Large intestine (tissue), 3 donors: ENCODE data around the gene KIF26B. TPM values are rescaled to one million over a fixed set of nuclear protein-coding genes. Genes with fewer than 3 reads are reported as not detected.

Experiments used
- DNase-seq, 2 donors: peaks; one replicate each; pipeline versions ENCODE4 v3.0.0 to v3.0.0-alpha.2; 2013
- H3K27ac ChIP-seq: one replicate; pipeline ENCODE4 v1.5.1; 2013; ENCODE audit warnings: low read length
- H3K27me3 ChIP-seq: 2 replicates; pipeline ENCODE4 v1.6.1; 2013; ENCODE audit warnings: low read length; ENCODE audit not compliant: control insufficient read depth, insufficient read depth
- H3K36me3 ChIP-seq: 2 replicates; pipeline ENCODE4 v1.6.1; 2013; ENCODE audit warnings: low read length; ENCODE audit not compliant: control insufficient read depth, insufficient read depth
- H3K4me1 ChIP-seq: one replicate; pipeline ENCODE4 v1.6.1; 2013; ENCODE audit warnings: low read length; ENCODE audit not compliant: control insufficient read depth, insufficient read depth
- H3K4me3 ChIP-seq: one replicate; pipeline ENCODE4 v1.5.1; 2013; ENCODE audit warnings: low read length
- H3K9me3 ChIP-seq: one replicate; pipeline ENCODE4 v1.6.1; 2013; ENCODE audit warnings: mild to moderate bottlenecking, low read depth, low read length, moderate library complexity; ENCODE audit not compliant: control insufficient read depth
- WGBS: methylation state at CpG from one replicate; pipeline ENCODE4 v1.1.5; 2013; ENCODE audit warnings: low lambda C conversion rate; ENCODE audit not compliant: insufficient coverage; 5-methylcytosine and 5-hydroxymethylcytosine counted together
- polyA plus RNA-seq: library from polyadenylated mRNA; unstranded; fragments of 120-200 nt; gene quantifications from one replicate; pipeline ENCODE4 v1.2.1, GENCODE V29; 2013

KIF26B gene
- polyA plus RNA-seq, 1 donor = 3.9 TPM

DNA sequence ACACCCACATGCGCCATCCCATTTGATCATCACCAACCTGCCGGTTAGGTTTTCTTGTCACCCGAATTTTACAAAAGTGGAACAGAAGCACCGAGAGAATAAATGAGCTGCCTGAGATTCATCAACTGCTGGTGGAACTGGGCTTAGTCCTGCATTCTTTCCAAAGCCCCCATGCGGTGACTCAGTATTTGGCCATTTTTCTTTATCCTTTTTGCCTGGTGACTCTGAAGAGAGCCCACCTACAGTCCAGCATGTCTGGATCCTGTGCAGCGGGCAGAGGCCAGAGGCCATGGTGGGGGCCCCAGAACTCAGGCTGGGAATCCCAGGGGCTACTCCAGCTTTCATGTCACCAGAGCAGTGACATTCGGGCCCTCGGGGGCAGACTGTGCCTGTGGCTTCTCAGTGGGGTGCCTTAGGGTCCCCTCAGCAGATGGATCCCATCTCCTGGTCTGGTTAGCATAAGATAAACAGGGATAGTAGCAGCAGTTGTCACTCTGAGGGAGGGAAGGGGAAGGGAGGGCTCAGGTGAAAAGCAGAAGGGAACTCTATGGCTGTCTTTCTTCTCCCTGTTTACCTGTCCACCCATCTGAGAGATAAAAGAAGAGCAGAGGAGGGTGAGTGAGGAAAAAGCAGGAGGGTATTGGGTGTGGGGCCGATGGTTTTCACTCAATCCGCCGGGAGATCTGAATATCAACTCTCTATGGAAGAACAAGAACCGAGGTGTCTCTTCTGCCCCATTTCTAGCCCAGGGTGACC, 63.2 kb downstream of the KIF26B start:
- WGBS = 100% methylated on average over 1 of the region's 12 CpGs
- Histone ChIP-seq H3K27me3 (no peaks in the 10 kb centered on the region), H3K4me1 (no peaks in the 10 kb centered on the region), H3K27ac (no peak overlapping the region), H3K9me3 (no peaks in the 10 kb centered on the region), H3K4me3 (no peak overlapping the region), H3K36me3 (no peaks in the 10 kb centered on the region)
- DNase-seq = no peak

DNA sequence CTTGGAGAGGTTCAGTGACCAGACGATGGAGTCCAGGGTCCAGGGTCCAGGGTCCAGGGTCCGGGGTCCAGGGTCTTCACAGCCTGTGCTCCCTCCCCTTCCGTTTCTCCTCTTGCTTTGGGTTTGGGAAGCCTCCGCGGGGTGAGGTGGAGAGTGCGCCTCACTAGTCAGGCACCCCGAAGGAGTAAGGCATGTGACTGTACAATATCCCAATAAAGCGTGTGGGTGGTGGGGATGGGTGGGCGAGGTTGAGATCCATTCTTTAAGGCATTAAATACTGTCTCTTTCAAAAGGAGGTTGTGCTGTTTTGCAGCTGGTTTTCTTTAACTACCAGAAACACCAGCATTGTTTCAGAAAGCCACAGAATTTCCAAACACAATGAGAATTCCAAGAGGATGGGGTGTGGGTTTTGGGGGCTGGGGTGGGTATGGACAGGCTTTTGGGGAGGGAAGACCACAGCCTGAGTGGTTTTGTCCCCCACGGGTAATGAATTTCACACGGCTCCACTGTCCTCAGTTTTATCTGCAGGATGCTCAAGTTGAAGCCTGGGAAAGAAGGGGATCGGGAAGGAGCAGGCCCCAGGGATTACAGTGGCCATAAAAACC, 65.7 kb downstream of the KIF26B start:
- H3K27me3 ChIP-seq = no peaks in the 10 kb centered on the region
- no peaks in the 10 kb centered on the region for H3K9me3 ChIP-seq
- no peak for DNase-seq
- H3K4me3 ChIP-seq = no peak overlapping the region
- WGBS = 40% methylated on average over 1 of the region's 12 CpGs
- H3K27ac ChIP-seq = no peak overlapping the region
- H3K36me3 ChIP-seq = no peaks in the 10 kb centered on the region
- H3K4me1 ChIP-seq = no peaks in the 10 kb centered on the region

DNA sequence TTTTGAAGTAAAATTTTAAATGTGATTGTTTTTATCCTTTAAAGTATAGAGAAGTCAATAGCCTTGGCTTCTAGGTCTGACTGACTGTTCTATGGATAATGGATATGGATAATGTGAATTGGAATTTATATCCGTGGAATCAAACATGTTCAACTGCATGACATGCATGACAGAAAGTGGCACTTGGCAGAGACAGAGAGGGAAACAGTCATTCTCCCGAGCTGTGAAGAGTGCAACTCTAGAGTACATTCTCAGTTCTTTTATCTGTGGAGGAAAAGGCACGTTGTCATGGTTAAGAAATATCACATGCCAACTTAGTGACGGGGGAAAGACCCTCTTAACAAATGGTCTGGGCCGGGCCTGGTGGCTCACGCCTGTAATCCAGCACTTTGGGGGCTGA, 67.0 kb downstream of the KIF26B start:
- 100% methylated on average over 2 of the region's 6 CpGs for WGBS

DNA sequence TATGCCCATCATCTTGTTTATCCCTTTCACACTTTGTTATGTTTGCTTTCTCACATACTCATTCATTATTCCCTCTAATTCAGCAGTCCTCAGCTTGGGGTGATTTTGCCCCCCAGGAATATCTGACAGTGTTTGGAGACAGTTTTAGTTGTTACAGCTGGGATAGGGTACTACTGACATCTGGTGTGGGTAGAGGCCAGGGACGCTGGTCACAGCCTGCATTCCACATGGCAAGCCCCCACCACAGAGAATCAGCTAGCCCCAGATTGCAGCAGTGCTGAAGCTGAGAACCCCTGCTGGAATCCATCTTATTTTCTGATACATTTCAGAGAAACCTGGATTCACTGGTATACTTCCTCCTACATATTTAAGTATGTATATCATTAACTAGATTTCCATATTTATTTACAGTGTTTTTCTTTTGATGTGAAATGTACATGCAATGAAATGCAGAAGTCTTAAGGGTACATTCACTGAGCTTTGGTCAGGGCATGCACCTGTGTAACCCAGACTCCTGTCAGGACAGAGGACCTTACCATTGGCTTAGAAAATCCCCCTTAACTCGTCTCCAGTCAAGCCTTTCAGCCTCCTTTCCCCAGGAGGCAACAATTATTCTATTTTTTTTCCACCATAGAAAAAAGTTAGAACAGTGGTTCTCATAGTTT, 68.3 kb downstream of the KIF26B start:
- no peaks in the 10 kb centered on the region for H3K27me3 ChIP-seq
- H3K36me3 ChIP-seq = no peaks in the 10 kb centered on the region
- no peak overlapping the region for H3K4me3 ChIP-seq
- H3K4me1 ChIP-seq = no peaks in the 10 kb centered on the region
- H3K27ac ChIP-seq = no peak overlapping the region
- no peak for DNase-seq
- WGBS = no CpG with 5 or more reads among the region's 2 CpGs
- no peaks in the 10 kb centered on the region for H3K9me3 ChIP-seq

More for the DNA sequence above, 67.0 kb downstream of the KIF26B start:
- Histone ChIP-seq H3K27me3 (no peaks in the 10 kb centered on the region), H3K9me3 (no peaks in the 10 kb centered on the region), H3K27ac (no peak overlapping the region), H3K4me1 (no peaks in the 10 kb centered on the region), H3K36me3 (no peaks in the 10 kb centered on the region), H3K4me3 (no peak overlapping the region)
- DNase-seq = no peak

DNA sequence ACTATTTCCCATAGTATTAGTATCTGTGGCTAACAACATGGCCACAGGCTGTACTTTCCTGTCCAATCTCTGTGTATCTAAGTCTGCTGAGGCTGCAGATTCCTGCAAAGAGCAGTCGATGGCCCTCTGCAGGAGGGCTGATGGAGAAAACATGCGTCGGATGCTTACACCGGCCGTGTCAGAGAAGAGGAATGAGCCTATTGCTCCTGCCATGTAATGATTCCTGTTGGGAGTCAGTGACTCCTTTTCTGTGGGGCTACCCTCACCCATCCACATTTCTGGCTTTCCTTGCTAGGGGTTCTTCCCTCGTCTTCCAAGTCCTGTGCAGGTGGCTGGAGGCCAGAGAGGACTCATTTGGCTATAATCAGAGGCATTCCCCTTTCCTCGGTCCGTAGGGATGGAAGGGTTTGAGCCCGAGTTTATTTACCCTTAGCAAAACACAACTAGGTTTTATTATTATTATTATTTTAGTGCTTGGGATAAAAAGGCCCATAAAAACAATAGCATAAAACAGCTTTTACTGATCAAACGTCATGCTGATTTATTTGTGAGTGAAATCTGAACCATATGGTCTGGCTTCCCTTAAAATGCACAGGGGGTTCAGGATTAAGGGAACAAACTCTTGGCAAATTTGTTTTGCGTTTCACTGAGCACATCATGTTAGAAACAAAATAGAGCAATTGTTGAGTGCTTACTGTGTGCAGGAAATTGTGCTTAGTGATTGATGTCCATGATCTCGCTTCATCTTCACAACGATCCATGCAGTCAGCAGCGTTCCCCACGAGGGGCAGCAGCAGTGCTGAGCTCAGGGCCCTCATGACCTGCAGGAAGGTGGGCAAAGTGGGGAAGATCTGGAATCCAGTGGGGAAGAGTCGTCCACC, 70.8 kb downstream of the KIF26B start:
- DNase-seq = no peak
- Histone ChIP-seq H3K4me3 (no peak overlapping the region), H3K27ac (no peak overlapping the region), H3K27me3 (no peaks in the 10 kb centered on the region), H3K4me1 (no peaks in the 10 kb centered on the region), H3K36me3 (no peaks in the 10 kb centered on the region), H3K9me3 (no peaks in the 10 kb centered on the region)
- WGBS = 67% methylated on average over 3 of the region's 16 CpGs

DNA sequence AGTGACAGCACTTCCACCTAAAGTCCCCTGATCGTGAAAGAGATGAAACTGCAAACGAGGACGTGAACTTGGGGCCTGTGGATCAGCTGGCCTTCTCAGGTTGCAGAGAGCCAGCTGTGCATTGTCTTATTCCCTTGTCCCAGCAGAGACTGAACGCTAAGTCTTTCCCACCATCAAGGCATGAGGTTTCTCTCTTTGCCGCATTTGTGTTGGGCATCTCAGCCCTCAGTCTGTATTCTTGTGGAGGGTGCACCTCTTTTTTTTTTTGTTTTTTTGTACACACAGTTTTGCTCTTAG, 71.4 kb downstream of the KIF26B start:
- Histone ChIP-seq H3K27me3 (no peaks in the 10 kb centered on the region), H3K9me3 (no peaks in the 10 kb centered on the region), H3K4me3 (no peak overlapping the region), H3K36me3 (no peaks in the 10 kb centered on the region), H3K27ac (no peak overlapping the region), H3K4me1 (no peaks in the 10 kb centered on the region)
- WGBS = no CpG with 5 or more reads among the region's 5 CpGs
- DNase-seq = no peak

DNA sequence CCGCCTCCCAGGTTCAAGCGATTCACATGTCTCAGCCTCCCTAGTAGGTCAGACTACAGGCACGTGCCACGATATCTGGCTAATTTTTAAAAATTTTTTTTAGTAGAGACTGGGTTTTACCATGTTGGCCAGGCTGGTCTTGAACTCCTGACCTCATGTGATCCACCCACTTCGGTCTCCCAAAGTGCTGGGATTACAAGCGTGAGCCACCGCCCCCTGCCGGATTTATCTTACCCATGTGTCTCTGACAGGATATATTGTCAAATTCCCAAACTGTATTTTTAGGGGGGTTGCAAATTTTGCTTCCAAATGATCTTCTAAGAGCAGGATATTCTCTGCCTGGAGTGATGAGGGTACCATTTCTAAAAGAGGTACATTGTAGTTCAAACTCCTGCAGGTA, 74.3 kb downstream of the KIF26B start:
- Histone ChIP-seq H3K27me3 (no peaks in the 10 kb centered on the region), H3K36me3 (no peaks in the 10 kb centered on the region), H3K9me3 (no peaks in the 10 kb centered on the region), H3K27ac (no peak overlapping the region), H3K4me3 (no peak overlapping the region), H3K4me1 (no peaks in the 10 kb centered on the region)
- no peak for DNase-seq
- WGBS = no CpG with 5 or more reads among the region's 8 CpGs

DNA sequence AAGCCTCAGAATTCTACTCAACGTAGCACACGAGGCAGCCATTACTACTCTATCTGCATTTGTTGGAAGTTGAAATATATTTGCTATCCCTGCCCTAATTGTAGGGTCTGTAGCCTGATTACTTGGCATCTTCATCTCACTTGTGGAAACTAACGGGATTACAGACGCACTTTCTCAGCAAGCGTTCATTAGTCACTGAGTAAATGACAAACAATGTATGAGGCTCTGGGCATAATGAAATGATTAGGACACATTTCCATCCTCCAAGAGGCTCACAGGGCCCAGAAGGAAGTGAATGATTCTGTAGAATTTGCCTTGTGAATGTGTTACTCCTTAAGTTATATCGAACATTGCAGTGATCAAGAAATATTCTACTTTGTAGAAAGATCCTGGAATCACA, 78.1 kb downstream of the KIF26B start:
- H3K27ac ChIP-seq = no peak overlapping the region
- H3K27me3 ChIP-seq = no peaks in the 10 kb centered on the region
- no peak for DNase-seq
- H3K4me3 ChIP-seq = no peak overlapping the region
- no peaks in the 10 kb centered on the region for H3K9me3 ChIP-seq
- 86% methylated on average over 1 of the region's 6 CpGs for WGBS
- no peaks in the 10 kb centered on the region for H3K4me1 ChIP-seq
- H3K36me3 ChIP-seq = no peaks in the 10 kb centered on the region

DNA sequence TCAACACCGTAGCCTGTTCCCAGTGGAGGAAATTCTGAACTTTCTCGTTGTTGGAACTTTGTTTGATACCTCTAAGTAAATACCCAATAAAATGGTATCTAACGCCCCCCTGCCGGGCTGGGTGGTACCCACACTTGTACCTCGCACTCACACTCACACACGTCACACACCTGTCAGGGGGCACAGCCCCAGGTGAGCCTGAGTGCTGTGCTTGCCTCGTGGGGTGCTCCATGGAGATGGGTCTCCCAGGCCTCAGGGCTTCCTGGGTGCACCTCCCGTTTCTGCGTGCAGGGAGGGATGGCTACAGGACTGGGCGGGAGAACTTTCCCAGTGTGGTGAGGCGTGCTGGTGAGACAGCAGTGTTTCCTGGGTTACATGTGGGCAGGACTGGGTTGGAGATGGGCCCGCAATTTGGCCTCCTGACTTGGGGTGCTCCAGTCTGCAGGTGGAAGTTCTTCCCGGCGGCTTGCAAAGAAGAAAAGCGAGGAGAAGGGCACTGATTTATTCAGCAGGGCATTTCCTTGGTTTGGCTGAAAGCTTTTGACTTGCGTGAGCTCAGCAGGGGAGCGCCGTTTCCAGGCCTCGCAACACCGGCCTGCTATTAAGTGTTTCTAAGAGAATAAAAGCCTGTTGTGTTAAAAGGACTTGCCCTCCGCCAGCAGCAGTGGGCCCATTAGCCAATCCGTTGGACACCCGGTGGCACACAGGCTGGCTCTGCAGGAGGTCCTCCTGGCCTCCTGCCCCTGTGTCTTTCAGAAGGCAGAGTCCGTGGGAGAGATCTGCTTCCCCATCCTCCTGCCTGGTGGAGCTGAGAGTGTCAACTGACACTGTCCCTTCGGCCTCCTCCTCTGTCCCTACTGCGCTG, 79.7 kb downstream of the KIF26B start:
- Histone ChIP-seq H3K27ac (no peak overlapping the region), H3K4me3 (no peak overlapping the region), H3K36me3 (no peaks in the 10 kb centered on the region), H3K4me1 (no peaks in the 10 kb centered on the region), H3K9me3 (no peaks in the 10 kb centered on the region), H3K27me3 (no peaks in the 10 kb centered on the region)
- 80% methylated on average over 1 of the region's 26 CpGs for WGBS
- DNase-seq = no peak
